Lung (tissue), 12 donors: ENCODE measurements around the gene TOMM5. TPM values are rescaled to one million over a fixed set of nuclear protein-coding genes. Genes with fewer than 3 reads are reported as not detected.

Source experiments
- ATAC-seq: fragments of 200-7000 bp; cut with Tn5 transposase; one replicate; pipeline ENCODE4 v1.9.1; 2020; ENCODE audit warnings: moderate number of reproducible peaks; ENCODE audit not compliant: insufficient read depth, low FRiP score
- DNase-seq, 3 donors: peaks; one replicate each; pipeline ENCODE4 v3.0.0-alpha.2; 2013 to 2017
- H3K27ac ChIP-seq, 2 donors: one replicate each; pipeline ENCODE4 v1.5.1; 2013; ENCODE audit warnings: mild to moderate bottlenecking in 2 of 2, moderate library complexity in 2 of 2, control low read depth in 1 of 2, inconsistent platforms in 1 of 2, low read depth in 1 of 2, low read length in 1 of 2
- H3K27me3 ChIP-seq, 3 donors: one replicate each; pipeline ENCODE4 v1.5.1; 2013; ENCODE audit warnings: low read length in 2 of 3; ENCODE audit not compliant: control insufficient read depth in 3 of 3, insufficient read depth in 3 of 3
- H3K36me3 ChIP-seq, 4 donors: one replicate each; pipeline ENCODE4 v1.5.1; 2013; ENCODE audit warnings: low read length in 4 of 4, mild to moderate bottlenecking in 1 of 4, moderate library complexity in 1 of 4; ENCODE audit not compliant: control insufficient read depth in 4 of 4, insufficient read depth in 4 of 4
- H3K4me1 ChIP-seq, 5 donors: one replicate each; pipeline ENCODE4 v1.5.1; 2013; ENCODE audit warnings: low read length in 5 of 5, mild to moderate bottlenecking in 2 of 5, moderate library complexity in 1 of 5; ENCODE audit not compliant: control insufficient read depth in 5 of 5, insufficient read depth in 5 of 5
- H3K4me3 ChIP-seq: one replicate; pipeline ENCODE4 v1.5.1; 2013; ENCODE audit warnings: mild to moderate bottlenecking, control low read depth, moderate library complexity
- H3K9ac ChIP-seq, 2 donors: one replicate each; pipeline ENCODE4 v1.5.1; 2013; ENCODE audit warnings: low read length in 2 of 2, control low read depth in 1 of 2; ENCODE audit not compliant: insufficient read depth in 1 of 2
- H3K9me3 ChIP-seq, 4 donors: one replicate each; pipeline ENCODE4 v1.5.1; 2013; ENCODE audit warnings: low read length in 3 of 4, mild to moderate bottlenecking in 1 of 4, moderate library complexity in 1 of 4; ENCODE audit not compliant: control insufficient read depth in 4 of 4, insufficient read depth in 3 of 4
- WGBS, 2 donors: extraction: QIAGEN DNeasy Blood & Tissue Kit; methylation state at CpG; one replicate each; pipeline ENCODE4 v1.1.7; 2013; 5-methylcytosine and 5-hydroxymethylcytosine counted together
- polyA plus RNA-seq, 2 donors: library from polyadenylated mRNA; stranded (reverse); fragments of 200-250 nt; gene quantifications; one replicate each; pipeline ENCODE4 v1.2.1, GENCODE V29; 2013
- total RNA-seq, 2 donors: library from RNA; depleted of rRNA in 1 of 2; stranded (reverse); fragments of >200 nt in 1 of 2; gene quantifications; one replicate each; pipeline ENCODE4 v1.2.1, GENCODE V29; 2014 to 2021
- TF ChIP-seq, protein P1 (sequence below): IDR thresholded peaks from 2 replicates; pipeline ENCODE4 v1.5.1; 2012; ENCODE audit warnings: mild to moderate bottlenecking; ENCODE audit errors: control extremely low read depth, extremely low read depth
- donor health status: control.
- donor health status: control.
- donor health status: Bipolar disorder and iron deficiency.
- donor health status: healthy.
- donor health status: DM: yes; HTN: yes; CAD: no.

Gene TOMM5
- total and polyA plus RNA-seq, 4 donors, result 66.7 to 132 (median 89.8) TPM

DNA sequence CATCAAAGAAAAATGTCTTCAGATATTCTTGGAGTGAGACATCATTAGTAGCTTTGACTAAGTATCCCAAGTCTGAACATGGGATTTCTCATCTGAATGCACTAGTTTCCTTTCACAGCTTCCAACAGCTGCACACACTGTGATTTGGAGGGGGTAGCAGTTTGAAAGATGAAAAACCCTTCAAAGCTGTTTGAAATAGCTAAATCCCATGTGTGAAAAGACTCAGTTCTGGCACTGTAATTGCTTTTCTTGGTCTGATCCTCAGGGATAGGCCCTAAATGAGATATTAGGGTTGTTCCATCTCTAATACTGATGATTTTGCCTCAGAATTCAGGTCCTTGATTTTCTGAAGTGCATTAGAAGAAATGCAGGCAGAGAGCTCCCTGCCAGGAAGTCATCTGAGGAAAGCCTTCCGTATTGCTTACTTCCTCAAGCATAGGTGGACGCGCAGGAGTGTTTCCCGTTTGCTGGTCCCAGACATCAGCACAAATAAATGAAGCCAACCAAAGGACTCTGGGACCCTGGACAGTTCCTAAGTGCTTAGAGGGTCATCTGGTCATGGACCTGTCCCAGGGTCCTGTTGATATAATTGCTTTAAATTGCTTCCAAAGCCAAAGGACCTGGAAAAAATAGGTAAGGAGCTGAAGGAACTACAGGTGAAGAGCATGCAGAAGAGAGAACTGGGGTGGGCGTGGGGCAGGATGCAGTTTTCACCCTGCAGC lies 32.8 kb upstream of the TOMM5 start:
- peaks cover 0 to 2% (median 0%) of the 10 kb centered on the region in 5 donors for H3K4me1 ChIP-seq
- TF ChIP-seq, protein P1, sequence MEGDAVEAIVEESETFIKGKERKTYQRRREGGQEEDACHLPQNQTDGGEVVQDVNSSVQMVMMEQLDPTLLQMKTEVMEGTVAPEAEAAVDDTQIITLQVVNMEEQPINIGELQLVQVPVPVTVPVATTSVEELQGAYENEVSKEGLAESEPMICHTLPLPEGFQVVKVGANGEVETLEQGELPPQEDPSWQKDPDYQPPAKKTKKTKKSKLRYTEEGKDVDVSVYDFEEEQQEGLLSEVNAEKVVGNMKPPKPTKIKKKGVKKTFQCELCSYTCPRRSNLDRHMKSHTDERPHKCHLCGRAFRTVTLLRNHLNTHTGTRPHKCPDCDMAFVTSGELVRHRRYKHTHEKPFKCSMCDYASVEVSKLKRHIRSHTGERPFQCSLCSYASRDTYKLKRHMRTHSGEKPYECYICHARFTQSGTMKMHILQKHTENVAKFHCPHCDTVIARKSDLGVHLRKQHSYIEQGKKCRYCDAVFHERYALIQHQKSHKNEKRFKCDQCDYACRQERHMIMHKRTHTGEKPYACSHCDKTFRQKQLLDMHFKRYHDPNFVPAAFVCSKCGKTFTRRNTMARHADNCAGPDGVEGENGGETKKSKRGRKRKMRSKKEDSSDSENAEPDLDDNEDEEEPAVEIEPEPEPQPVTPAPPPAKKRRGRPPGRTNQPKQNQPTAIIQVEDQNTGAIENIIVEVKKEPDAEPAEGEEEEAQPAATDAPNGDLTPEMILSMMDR, result no peak
- no peak overlapping the region for H3K27ac ChIP-seq
- H3K4me3 ChIP-seq, result no peak overlapping the region
- no peaks in the 10 kb centered on the region for H3K9me3 ChIP-seq
- no peak overlapping the region for H3K9ac ChIP-seq
- DNase-seq (no peak), ATAC-seq (no peak)
- H3K36me3 ChIP-seq, result no peaks in the 10 kb centered on the region
- 31 to 55% methylated on average over 5 of the region's 5 CpGs for WGBS, 2 donors
- H3K27me3 ChIP-seq, result peaks cover 0 to 4% (median 3%) of the 10 kb centered on the region in 3 donors

DNA sequence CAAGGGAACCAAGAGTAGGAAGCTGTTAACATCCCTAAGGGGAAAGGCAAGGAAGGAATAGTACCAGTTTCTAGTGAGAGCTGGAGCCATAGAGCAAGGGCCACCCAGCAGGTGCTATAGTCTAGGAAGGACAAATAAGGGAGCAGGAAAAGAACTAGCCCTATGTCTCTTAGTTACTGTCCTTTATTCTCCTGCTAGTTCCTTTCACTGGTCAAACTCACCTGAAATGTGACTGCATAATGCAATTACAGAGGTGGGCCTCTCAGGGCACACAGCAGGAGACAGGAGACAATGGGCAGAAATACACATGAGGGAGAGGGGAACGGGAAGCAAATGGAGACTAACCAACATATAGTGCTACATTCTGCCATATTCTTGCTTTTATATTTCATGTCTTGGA lies 31.7 kb upstream of the TOMM5 start:
- Histone ChIP-seq H3K9ac (no peak overlapping the region), H3K36me3 (no peaks in the 10 kb centered on the region), H3K4me3 (no peak overlapping the region), H3K4me1 (peaks cover 0 to 2% (median 0%) of the 10 kb centered on the region in 5 donors), H3K27ac (no peak overlapping the region), H3K27me3 (peaks cover 0 to 4% (median 3%) of the 10 kb centered on the region in 3 donors), H3K9me3 (no peaks in the 10 kb centered on the region)
- 77 to 95% methylated on average over 1 of the region's 1 CpG for WGBS, 2 donors
- DNase-seq, result no peak
- ATAC-seq, result no peak
- TF ChIP-seq, protein P1, result no peak

DNA sequence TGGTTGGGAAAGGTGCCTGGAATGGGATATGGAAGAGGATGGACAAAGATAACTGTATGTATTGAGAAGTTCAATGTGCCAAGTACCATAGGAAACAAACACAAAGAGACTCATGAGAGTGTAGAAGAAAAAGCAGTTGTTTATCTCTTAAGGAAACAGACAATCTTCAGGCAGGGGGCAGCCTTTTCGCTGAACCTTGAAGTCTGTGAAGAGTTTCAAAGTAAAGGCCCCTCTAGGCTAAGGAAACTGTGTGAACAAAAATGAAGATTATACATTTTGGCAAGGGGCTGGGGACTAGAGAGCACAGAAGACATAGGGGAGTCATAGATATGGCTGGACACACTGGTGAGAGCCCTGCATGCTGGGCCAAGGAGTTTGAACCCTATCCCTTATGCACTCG lies 30.9 kb upstream of the TOMM5 start:
- H3K27me3 ChIP-seq, result peaks cover 0 to 4% (median 3%) of the 10 kb centered on the region in 3 donors
- H3K4me3 ChIP-seq, result no peak overlapping the region
- H3K9ac ChIP-seq, result no peak overlapping the region
- no peaks in the 10 kb centered on the region for H3K36me3 ChIP-seq
- TF ChIP-seq, protein P1, result no peak
- no peaks in the 10 kb centered on the region for H3K9me3 ChIP-seq
- WGBS, 2 donors, result 82 to 83% methylated on average over 2 of the region's 2 CpGs
- peaks cover 0 to 2% (median 0%) of the 10 kb centered on the region in 5 donors for H3K4me1 ChIP-seq
- DNase-seq (no peak), ATAC-seq (no peak)
- H3K27ac ChIP-seq, result no peak overlapping the region
